ENCODE measurements around the gene GALM. TPM values are rescaled to one million over a fixed set of nuclear protein-coding genes. Genes with fewer than 3 reads are reported as not detected.
"Not testable (repeated sequence)": the region's sequence is repeated elsewhere in the genome, so short reads cannot be mapped to it uniquely, and the experiment has no call there.

Gene GALM
- total and polyA plus RNA-seq, 4 donors, result 20.5 to 32.8 (median 26.1) TPM

DNA sequence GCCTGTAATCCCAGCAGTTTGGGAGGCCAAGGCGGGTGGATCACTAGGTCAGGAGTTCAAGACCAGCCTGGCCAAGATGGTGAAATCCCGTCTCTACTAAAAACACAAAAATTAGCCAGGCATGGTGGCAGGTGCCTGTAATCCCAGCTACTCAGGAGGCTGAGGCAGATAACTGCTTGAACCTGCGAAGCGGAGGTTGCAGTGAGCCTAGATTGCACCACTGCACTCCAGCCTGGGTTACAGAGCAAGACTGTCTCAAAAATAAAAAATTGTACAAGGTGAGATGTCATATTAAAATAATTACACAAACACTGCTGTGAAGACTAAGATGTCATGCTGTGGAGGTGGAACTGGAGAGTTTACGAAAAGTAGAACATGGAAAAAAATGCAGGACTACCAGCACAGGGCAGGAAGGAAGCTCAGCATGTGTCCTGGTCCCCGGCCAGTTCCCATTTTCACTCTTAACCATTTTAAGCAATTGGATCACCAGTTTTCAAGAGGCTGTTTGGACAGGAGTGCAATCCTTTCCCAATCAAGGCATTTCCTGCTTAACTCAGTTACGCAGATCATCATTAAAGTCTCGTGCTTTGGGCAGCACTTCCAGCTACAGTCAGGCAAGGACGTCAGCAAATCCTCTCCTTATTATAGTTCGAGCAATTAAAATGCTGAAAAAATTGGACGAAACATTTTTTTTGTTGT, 71.2 kb downstream of the GALM start:
- TF ChIP-seq YY1 (IDR thresholded peaks at IDR 0.05), result peak; percentile 39
- TF ChIP-seq RXRA (IDR thresholded peaks at IDR 0.05), result peak in 1 of 2 donors; percentile 25
- peak; percentile 61 for TF ChIP-seq MAX (IDR thresholded peaks at IDR 0.05)
- WGBS, result 76% methylated on average over 11 of the region's 11 CpGs
- H3K4me1 ChIP-seq (ENCODE audit: control insufficient read depth in 4 of 4, insufficient read depth in 4 of 4, low read length in 3 of 4), result peaks cover 17 to 37% (median 25%) of the 10 kb centered on the region in 4 donors
- not testable (repeated sequence) for H3K27ac ChIP-seq (ENCODE audit: low read depth in 1 of 2, low read length in 2 of 2); H3K9me3 ChIP-seq (ENCODE audit: control insufficient read depth in 4 of 4, low read length in 3 of 4); DNase-seq (ENCODE audit: low spot score); H3K9ac ChIP-seq (ENCODE audit: low read depth in 1 of 2, low read length in 2 of 2); H3K4me3 ChIP-seq (ENCODE audit: low read depth in 1 of 3, low read length in 3 of 3); H3K27me3 ChIP-seq (ENCODE audit: control insufficient read depth in 4 of 4, insufficient read depth in 4 of 4, low read length in 3 of 4)
- peaks cover 0 to 14% (median 6%) of the 10 kb centered on the region in 4 donors for H3K36me3 ChIP-seq (ENCODE audit: control insufficient read depth in 4 of 4, insufficient read depth in 3 of 4, low read depth in 1 of 4, low read length in 3 of 4)

DNA sequence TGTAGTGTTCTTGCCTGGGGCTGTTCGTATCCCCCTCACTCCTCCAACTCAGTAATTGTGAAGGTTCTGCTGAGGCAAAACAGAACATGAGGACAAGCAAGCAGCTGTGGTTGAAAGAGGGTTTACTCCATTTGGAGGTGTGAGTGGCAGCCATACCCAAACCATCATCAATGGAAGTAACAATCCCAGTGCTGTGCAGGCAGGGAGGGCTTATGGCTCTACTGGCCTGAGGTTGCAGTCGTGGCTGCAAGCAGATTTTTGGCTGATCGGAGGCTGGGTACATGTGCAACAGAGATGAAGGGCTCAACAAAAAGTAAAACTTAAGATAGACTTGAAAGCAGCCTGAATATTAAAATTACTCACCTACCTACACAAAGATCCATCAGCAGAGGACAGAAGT, 72.0 kb downstream of the GALM start:
- H3K27ac ChIP-seq (ENCODE audit: low read depth in 1 of 2, low read length in 2 of 2), result no peak overlapping the region
- TF ChIP-seq JUND (IDR thresholded peaks at IDR 0.05), result no peak
- TF ChIP-seq, protein P1, sequence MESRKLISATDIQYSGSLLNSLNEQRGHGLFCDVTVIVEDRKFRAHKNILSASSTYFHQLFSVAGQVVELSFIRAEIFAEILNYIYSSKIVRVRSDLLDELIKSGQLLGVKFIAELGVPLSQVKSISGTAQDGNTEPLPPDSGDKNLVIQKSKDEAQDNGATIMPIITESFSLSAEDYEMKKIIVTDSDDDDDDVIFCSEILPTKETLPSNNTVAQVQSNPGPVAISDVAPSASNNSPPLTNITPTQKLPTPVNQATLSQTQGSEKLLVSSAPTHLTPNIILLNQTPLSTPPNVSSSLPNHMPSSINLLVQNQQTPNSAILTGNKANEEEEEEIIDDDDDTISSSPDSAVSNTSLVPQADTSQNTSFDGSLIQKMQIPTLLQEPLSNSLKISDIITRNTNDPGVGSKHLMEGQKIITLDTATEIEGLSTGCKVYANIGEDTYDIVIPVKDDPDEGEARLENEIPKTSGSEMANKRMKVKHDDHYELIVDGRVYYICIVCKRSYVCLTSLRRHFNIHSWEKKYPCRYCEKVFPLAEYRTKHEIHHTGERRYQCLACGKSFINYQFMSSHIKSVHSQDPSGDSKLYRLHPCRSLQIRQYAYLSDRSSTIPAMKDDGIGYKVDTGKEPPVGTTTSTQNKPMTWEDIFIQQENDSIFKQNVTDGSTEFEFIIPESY (IDR thresholded peaks at IDR 0.05), result no peak
- no peak for TF ChIP-seq EGR1 (IDR thresholded peaks at IDR 0.05; ENCODE audit: low read depth in 2 of 2)
- no peak for TF ChIP-seq SP1 (IDR thresholded peaks at IDR 0.05)
- TF ChIP-seq, protein P2, sequence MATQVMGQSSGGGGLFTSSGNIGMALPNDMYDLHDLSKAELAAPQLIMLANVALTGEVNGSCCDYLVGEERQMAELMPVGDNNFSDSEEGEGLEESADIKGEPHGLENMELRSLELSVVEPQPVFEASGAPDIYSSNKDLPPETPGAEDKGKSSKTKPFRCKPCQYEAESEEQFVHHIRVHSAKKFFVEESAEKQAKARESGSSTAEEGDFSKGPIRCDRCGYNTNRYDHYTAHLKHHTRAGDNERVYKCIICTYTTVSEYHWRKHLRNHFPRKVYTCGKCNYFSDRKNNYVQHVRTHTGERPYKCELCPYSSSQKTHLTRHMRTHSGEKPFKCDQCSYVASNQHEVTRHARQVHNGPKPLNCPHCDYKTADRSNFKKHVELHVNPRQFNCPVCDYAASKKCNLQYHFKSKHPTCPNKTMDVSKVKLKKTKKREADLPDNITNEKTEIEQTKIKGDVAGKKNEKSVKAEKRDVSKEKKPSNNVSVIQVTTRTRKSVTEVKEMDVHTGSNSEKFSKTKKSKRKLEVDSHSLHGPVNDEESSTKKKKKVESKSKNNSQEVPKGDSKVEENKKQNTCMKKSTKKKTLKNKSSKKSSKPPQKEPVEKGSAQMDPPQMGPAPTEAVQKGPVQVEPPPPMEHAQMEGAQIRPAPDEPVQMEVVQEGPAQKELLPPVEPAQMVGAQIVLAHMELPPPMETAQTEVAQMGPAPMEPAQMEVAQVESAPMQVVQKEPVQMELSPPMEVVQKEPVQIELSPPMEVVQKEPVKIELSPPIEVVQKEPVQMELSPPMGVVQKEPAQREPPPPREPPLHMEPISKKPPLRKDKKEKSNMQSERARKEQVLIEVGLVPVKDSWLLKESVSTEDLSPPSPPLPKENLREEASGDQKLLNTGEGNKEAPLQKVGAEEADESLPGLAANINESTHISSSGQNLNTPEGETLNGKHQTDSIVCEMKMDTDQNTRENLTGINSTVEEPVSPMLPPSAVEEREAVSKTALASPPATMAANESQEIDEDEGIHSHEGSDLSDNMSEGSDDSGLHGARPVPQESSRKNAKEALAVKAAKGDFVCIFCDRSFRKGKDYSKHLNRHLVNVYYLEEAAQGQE (IDR thresholded peaks at IDR 0.05), result no peak
- no peak for TF ChIP-seq YY1 (IDR thresholded peaks at IDR 0.05)
- TF ChIP-seq FOXA1 (IDR thresholded peaks at IDR 0.05), result no peak
- TF ChIP-seq, protein P3, sequence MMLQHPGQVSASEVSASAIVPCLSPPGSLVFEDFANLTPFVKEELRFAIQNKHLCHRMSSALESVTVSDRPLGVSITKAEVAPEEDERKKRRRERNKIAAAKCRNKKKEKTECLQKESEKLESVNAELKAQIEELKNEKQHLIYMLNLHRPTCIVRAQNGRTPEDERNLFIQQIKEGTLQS (IDR thresholded peaks at IDR 0.05), result no peak
- no peak for TF ChIP-seq FOXA2 (IDR thresholded peaks at IDR 0.05)
- TF ChIP-seq, protein P4, sequence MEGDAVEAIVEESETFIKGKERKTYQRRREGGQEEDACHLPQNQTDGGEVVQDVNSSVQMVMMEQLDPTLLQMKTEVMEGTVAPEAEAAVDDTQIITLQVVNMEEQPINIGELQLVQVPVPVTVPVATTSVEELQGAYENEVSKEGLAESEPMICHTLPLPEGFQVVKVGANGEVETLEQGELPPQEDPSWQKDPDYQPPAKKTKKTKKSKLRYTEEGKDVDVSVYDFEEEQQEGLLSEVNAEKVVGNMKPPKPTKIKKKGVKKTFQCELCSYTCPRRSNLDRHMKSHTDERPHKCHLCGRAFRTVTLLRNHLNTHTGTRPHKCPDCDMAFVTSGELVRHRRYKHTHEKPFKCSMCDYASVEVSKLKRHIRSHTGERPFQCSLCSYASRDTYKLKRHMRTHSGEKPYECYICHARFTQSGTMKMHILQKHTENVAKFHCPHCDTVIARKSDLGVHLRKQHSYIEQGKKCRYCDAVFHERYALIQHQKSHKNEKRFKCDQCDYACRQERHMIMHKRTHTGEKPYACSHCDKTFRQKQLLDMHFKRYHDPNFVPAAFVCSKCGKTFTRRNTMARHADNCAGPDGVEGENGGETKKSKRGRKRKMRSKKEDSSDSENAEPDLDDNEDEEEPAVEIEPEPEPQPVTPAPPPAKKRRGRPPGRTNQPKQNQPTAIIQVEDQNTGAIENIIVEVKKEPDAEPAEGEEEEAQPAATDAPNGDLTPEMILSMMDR (IDR thresholded peaks at IDR 0.05; ENCODE audit: low read depth, low read length, missing input control), result no peak
- no peak for TF ChIP-seq RAD21 (IDR thresholded peaks at IDR 0.05)
- TF ChIP-seq RXRA (IDR thresholded peaks at IDR 0.05), result no peak
- no peak for TF ChIP-seq HNF4G (IDR thresholded peaks at IDR 0.05)
- no peak for TF ChIP-seq TAF1 (conservative IDR thresholded peaks at IDR 0.05)
- H3K4me1 ChIP-seq (ENCODE audit: control insufficient read depth in 4 of 4, insufficient read depth in 4 of 4, low read length in 3 of 4), result peaks cover 15 to 32% (median 26%) of the 10 kb centered on the region in 4 donors

More for the DNA sequence above, 72.0 kb downstream of the GALM start:
- no peaks in the 10 kb centered on the region for H3K27me3 ChIP-seq (ENCODE audit: control insufficient read depth in 4 of 4, insufficient read depth in 4 of 4, low read length in 3 of 4)
- no peak for DNase-seq (ENCODE audit: low spot score)
- H3K36me3 ChIP-seq (ENCODE audit: control insufficient read depth in 4 of 4, insufficient read depth in 3 of 4, low read depth in 1 of 4, low read length in 3 of 4), result peaks cover 0 to 14% (median 4%) of the 10 kb centered on the region in 4 donors
- WGBS, result 94% methylated on average over 3 of the region's 3 CpGs
- no peaks in the 10 kb centered on the region for H3K9me3 ChIP-seq (ENCODE audit: control insufficient read depth in 4 of 4, low read length in 3 of 4)
- no peak overlapping the region for H3K9ac ChIP-seq (ENCODE audit: low read depth in 1 of 2, low read length in 2 of 2)
- H3K4me3 ChIP-seq (ENCODE audit: low read depth in 1 of 3, low read length in 3 of 3), result no peak overlapping the region

All from liver (tissue), 9 donors.